Panc1 (cell line): ENCODE data around the gene DNAAF8.

ENCODE experiments used
- POLR2AphosphoS5 ChIP-seq: IDR thresholded peaks from 2 replicates; pipeline ENCODE4 v1.6.1; 2012; ENCODE audit warnings: mild to moderate bottlenecking, low read depth, low read length, moderate library complexity
- TF ChIP-seq, protein P1 (sequence below): fragments of 450-650 bp; IDR thresholded peaks from 2 replicates; pipeline ENCODE4 v1.5.1; 2017; ENCODE audit warnings: mild to moderate bottlenecking

DNA sequence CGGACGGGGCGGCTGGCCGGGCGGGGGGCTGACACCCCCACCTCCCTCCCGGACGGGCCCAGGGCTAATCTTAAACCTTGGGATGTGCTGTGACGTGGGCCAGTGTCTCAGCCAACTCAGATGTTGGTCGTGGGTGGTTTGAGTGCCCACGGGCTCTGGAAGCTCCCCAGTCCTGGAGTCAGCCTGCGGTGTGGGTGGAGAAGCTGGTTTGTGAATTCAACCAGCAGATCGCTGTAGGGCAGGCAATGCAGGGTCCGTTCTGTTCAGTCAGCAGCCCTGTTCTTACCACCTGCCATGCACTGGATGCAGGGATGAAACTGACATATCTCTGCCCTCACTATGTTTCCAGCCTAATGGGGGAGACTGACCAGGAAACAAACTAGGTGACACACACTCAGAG is 40.7 kb downstream of the DNAAF8 start:
- TF ChIP-seq POLR2AphosphoS5, result no peak
- TF ChIP-seq, protein P1, sequence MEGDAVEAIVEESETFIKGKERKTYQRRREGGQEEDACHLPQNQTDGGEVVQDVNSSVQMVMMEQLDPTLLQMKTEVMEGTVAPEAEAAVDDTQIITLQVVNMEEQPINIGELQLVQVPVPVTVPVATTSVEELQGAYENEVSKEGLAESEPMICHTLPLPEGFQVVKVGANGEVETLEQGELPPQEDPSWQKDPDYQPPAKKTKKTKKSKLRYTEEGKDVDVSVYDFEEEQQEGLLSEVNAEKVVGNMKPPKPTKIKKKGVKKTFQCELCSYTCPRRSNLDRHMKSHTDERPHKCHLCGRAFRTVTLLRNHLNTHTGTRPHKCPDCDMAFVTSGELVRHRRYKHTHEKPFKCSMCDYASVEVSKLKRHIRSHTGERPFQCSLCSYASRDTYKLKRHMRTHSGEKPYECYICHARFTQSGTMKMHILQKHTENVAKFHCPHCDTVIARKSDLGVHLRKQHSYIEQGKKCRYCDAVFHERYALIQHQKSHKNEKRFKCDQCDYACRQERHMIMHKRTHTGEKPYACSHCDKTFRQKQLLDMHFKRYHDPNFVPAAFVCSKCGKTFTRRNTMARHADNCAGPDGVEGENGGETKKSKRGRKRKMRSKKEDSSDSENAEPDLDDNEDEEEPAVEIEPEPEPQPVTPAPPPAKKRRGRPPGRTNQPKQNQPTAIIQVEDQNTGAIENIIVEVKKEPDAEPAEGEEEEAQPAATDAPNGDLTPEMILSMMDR, result no peak
